Activated CD8-positive, alpha-beta T cell treated with anti-CD3 and anti-CD28 coated beads for 36 hours (primary cell): Measurements from ENCODE around the gene HCRTR1. TPM values are rescaled to one million over a fixed set of nuclear protein-coding genes. Genes with fewer than 3 reads are reported as not detected.

Experiments
- ATAC-seq: fragments of 200-7000 bp; cut with Tn5 transposase; one replicate; pipeline ENCODE4 v1.10.0; 2021; ENCODE audit warnings: mild to moderate bottlenecking, moderate library complexity
- CTCF ChIA-PET: fragments of 350-600 bp; sonication (Branson Sonifier 250); formaldehyde crosslinking; loops from one replicate; lab custom pipeline; 2021; ENCODE audit warnings: antibody characterized with exemption; lab: Charles Lee
- POLR2A ChIA-PET: fragments of 350-600 bp; sonication (Branson Sonifier 250); formaldehyde crosslinking; loops from one replicate; lab custom pipeline; 2021; ENCODE audit warnings: antibody characterized with exemption; lab: Charles Lee
- DNase-seq: peaks from one replicate; pipeline ENCODE4 v3.0.0-alpha.2; 2020
- H3K27ac Mint-ChIP-seq: one replicate; pipeline ENCODE4 v1.8.0; 2021; ENCODE audit warnings: mild to moderate bottlenecking, mixed read lengths
- H3K27me3 Mint-ChIP-seq: one replicate; pipeline ENCODE4 v1.8.0; 2021; ENCODE audit warnings: mixed read lengths
- H3K36me3 Mint-ChIP-seq: one replicate; pipeline ENCODE4 v1.8.0; 2021; ENCODE audit warnings: low read depth, mixed read lengths
- H3K4me1 Mint-ChIP-seq: one replicate; pipeline ENCODE4 v1.8.0; 2021; ENCODE audit warnings: low read depth, mixed read lengths
- H3K4me3 Mint-ChIP-seq: one replicate; pipeline ENCODE4 v1.8.0; 2021; ENCODE audit warnings: mild to moderate bottlenecking, moderate library complexity, mixed read lengths
- H3K9me3 Mint-ChIP-seq: one replicate; pipeline ENCODE4 v1.8.0; 2021; ENCODE audit warnings: mixed read lengths
- intact Hi-C: fragments of 100-400 bp; cut with micrococcal nuclease; formaldehyde crosslinking; loops from one replicate; pipeline ENCODE4 v1.10.0; 2022
- total RNA-seq, 2 experiments: library from RNA; stranded (reverse); gene quantifications; one replicate each; pipeline ENCODE4 v1.2.3, GENCODE V29; 2021
- TF ChIP-seq, protein P1 (sequence below): fragments of 200-600 bp; IDR thresholded peaks from one replicate; pipeline ENCODE4 v1.8.0; 2022; ENCODE audit warnings: antibody characterized with exemption, mild to moderate bottlenecking

The HCRTR1 gene
- total RNA-seq, 2 experiments from 2014 or later: not detected

DNA sequence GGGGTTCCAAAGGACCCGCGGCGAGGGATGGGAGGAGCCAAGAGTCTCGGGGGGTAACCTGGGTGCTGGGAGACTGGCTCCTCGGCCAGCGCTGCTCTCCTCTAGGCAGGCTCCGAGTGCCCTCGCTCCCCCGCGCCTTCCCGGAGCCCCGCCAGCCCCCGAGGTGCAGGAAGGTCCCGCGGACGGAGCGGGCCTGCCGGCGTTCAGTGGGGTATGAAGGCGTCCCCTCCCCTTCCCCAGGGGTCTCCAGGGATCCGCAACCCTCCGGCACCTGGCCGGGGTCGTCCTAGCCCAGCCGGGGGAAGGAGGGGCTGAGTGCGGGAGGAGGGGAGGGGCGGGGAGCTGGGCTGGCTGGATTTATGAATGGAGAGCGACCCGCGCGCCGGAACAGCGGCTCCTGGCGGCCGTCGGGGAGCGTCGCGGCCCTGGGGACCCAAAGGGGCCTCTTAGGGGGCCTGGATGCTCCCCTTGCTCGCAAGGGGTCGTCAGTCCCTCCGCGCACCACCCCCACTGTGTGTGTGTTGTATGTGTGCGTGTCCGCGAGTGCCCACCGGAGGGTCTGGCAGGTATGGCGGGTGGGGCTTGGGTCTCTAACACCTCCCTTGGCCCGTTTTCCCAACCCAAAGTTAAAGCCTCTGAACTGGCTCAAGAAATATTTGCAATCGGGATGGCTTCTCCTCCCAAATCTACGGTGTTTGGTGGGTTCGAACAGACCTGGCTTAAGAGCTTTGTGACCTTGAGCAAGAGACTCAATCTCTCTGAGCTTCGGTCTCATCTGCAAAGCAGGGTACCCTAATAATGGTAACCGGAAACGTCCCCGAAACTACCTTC is 642 bp downstream of the HCRTR1 start:
- ATAC-seq (peak; percentile 86), DNase-seq (peak; percentile 63)
- peaks cover 2% of the 10 kb centered on the region for H3K4me1 Mint-ChIP-seq
- H3K4me3 Mint-ChIP-seq: no peak overlapping the region
- no peak overlapping the region for H3K27ac Mint-ChIP-seq
- H3K36me3 Mint-ChIP-seq: no peaks in the 10 kb centered on the region
- POLR2A ChIA-PET: interaction anchor here (1.0 kb wide), 1 partner anchor 17 kb away, joined by 4 read pairs; no protein-coding TSS in a partner anchor
- intact Hi-C loops: loop anchor here (5.0 kb wide), 1 partner anchor 56 kb away; no protein-coding TSS in a partner anchor
- TF ChIP-seq, protein P1, sequence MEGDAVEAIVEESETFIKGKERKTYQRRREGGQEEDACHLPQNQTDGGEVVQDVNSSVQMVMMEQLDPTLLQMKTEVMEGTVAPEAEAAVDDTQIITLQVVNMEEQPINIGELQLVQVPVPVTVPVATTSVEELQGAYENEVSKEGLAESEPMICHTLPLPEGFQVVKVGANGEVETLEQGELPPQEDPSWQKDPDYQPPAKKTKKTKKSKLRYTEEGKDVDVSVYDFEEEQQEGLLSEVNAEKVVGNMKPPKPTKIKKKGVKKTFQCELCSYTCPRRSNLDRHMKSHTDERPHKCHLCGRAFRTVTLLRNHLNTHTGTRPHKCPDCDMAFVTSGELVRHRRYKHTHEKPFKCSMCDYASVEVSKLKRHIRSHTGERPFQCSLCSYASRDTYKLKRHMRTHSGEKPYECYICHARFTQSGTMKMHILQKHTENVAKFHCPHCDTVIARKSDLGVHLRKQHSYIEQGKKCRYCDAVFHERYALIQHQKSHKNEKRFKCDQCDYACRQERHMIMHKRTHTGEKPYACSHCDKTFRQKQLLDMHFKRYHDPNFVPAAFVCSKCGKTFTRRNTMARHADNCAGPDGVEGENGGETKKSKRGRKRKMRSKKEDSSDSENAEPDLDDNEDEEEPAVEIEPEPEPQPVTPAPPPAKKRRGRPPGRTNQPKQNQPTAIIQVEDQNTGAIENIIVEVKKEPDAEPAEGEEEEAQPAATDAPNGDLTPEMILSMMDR: peak; percentile 95
- CTCF ChIA-PET: interaction anchor here (0.9 to 2.4 kb wide), 22 partner anchors 8 to 171 kb away, joined by 3 to 12 read pairs (median 5); partner anchors contain the start of gene PEF1
- H3K27me3 Mint-ChIP-seq: peaks cover 23% of the 10 kb centered on the region
- no peaks in the 10 kb centered on the region for H3K9me3 Mint-ChIP-seq

DNA sequence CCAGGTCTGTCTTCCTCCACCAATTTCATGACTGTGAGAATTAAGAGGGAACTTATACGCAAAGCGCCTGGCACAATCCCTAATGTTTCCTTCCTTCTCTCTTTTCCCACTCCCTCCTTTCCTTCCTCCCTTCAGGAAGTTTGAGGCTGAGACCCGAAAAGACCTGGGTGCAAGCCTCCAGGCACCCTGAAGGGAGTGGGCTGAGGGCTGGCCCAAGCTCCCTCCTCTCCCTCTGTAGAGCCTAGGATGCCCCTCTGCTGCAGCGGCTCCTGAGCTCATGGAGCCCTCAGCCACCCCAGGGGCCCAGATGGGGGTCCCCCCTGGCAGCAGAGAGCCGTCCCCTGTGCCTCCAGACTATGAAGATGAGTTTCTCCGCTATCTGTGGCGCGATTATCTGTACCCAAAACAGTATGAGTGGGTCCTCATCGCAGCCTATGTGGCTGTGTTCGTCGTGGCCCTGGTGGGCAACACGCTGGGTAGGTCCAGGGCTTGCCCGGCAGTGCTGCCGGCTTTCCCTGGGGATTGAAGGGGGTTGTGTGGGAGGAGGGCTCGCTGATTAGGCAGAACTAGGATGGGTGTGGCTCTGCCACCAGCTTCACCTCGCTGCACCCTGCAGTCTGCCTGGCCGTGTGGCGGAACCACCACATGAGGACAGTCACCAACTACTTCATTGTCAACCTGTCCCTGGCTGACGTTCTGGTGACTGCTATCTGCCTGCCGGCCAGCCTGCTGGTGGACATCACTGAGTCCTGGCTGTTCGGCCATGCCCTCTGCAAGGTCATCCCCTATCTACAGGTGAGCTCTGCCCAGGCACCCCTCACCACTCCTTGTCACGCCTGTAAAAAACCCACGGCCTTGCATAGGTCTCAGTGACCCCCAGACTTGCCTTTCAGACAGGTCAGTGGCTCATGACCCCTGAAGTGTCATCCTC is 1.7 kb downstream of the HCRTR1 start:
- Mint-ChIP-seq H3K4me3 (no peak overlapping the region), H3K27me3 (peaks cover 23% of the 10 kb centered on the region), H3K9me3 (no peaks in the 10 kb centered on the region), H3K36me3 (no peaks in the 10 kb centered on the region), H3K4me1 (peaks cover 5% of the 10 kb centered on the region), H3K27ac (no peak overlapping the region)
- DNase-seq: no peak
- CTCF ChIA-PET: interaction anchor here (0.9 to 2.4 kb wide), 21 partner anchors 9 to 170 kb away, joined by 3 to 12 read pairs (median 5); partner anchors contain the start of gene PEF1
- no peak for ATAC-seq
- POLR2A ChIA-PET: interaction anchor here (1.0 kb wide), 1 partner anchor 16 kb away, joined by 4 read pairs; no protein-coding TSS in a partner anchor
- TF ChIP-seq, protein P1: no peak
- intact Hi-C loops: loop anchor here (5.0 kb wide), 1 partner anchor 57 kb away; no protein-coding TSS in a partner anchor

DNA sequence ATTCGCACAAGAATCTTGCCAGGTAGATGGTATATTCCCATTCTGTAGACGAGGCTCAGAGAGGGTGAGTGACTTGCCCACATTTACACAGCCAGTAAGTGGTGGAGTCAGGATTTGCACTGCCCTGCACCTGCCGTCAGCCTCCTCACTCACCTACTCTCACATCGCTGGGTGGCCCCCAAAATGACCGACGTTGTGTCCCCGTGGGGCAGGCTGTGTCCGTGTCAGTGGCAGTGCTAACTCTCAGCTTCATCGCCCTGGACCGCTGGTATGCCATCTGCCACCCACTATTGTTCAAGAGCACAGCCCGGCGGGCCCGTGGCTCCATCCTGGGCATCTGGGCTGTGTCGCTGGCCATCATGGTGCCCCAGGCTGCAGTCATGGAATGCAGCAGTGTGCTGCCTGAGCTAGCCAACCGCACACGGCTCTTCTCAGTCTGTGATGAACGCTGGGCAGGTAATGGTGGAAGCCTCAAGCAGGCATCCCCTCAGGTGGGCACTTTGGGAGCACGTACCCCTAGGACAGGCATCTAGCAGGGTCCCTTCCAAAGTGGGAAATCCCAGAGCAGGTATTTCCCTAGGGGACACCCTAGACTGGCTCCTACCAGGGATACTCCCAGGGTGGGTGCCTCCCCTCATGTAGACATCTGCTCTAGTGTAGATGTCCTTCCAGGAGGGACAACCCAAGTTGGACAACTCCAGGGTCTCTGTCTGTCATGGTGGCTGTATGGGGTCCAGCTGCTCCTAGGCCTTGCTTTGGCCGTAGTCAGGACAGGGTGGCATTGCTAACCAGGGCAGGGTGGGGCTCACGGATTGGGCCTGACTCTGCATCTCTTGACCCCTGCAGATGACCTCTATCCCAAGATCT is 3.4 kb downstream of the HCRTR1 start:
- H3K27me3 Mint-ChIP-seq: peaks cover 19% of the 10 kb centered on the region
- no peaks in the 10 kb centered on the region for H3K9me3 Mint-ChIP-seq
- no peak overlapping the region for H3K4me3 Mint-ChIP-seq
- ATAC-seq (no peak), DNase-seq (no peak)
- H3K36me3 Mint-ChIP-seq: no peaks in the 10 kb centered on the region
- POLR2A ChIA-PET: interaction anchor here (0.6 to 1.1 kb wide), 2 partner anchors 96 to 140 kb away, joined by 3 read pairs; no protein-coding TSS in a partner anchor
- CTCF ChIA-PET: no interaction called here
- intact Hi-C loops: no loop called here
- H3K4me1 Mint-ChIP-seq: peaks cover 12% of the 10 kb centered on the region
- H3K27ac Mint-ChIP-seq: no peak overlapping the region
- TF ChIP-seq, protein P1: no peak

DNA sequence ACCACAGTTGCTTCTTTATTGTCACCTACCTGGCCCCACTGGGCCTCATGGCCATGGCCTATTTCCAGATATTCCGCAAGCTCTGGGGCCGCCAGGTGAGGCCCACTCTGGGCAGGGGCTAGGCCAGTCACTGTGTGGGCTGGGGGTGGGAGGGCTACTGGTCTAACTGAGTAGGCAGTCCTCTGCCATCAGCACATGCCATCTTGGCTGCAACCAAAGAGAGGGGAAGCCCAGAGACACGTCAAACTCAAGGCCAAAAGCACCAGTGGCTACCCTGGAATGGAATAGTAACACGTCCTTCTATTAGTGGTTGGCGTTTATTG is 4.0 kb downstream of the HCRTR1 start:
- TF ChIP-seq, protein P1: no peak
- CTCF ChIA-PET: no interaction called here
- H3K36me3 Mint-ChIP-seq: no peaks in the 10 kb centered on the region
- no peak for ATAC-seq
- H3K27ac Mint-ChIP-seq: no peak overlapping the region
- intact Hi-C loops: no loop called here
- peaks cover 12% of the 10 kb centered on the region for H3K4me1 Mint-ChIP-seq
- H3K27me3 Mint-ChIP-seq: peaks cover 16% of the 10 kb centered on the region
- no peak overlapping the region for H3K4me3 Mint-ChIP-seq
- DNase-seq: no peak
- H3K9me3 Mint-ChIP-seq: no peaks in the 10 kb centered on the region
- POLR2A ChIA-PET: interaction anchor here (0.6 to 1.1 kb wide), 2 partner anchors 95 to 139 kb away, joined by 3 read pairs; no protein-coding TSS in a partner anchor
